Stimulated activated naive CD4-positive, alpha-beta T cell treated with Interleukin-2 at 50 U/mL for 16 hours (primary cell): Measurements from ENCODE around the gene DNAH17.
A peak's percentile ranks its signal among the peaks of the same experiment; 100 is the strongest.

ENCODE experiments used
- DNase-seq: peaks from one replicate; lab custom pipeline; 2025; lab: John Stamatoyannopoulos, UW

DNAH17 gene

GRCh38 chr17:78390241-78391050 lies 186.8 kb downstream of the DNAH17 start:
- no peak for DNase-seq

- no peak for DNase-seq
Observed at GRCh38 chr17:78387977-78388941, 188.9 kb downstream of the DNAH17 start.

GRCh38 chr17:78384479-78385175 lies 192.6 kb downstream of the DNAH17 start:
- DNase-seq: peak; percentile 19

- DNase-seq: peak; percentile 57
Observed at GRCh38 chr17:78383725-78384471, 193.3 kb downstream of the DNAH17 start.

- peak; percentile 60 for DNase-seq
Observed at GRCh38 chr17:78381601-78382232, 195.5 kb downstream of the DNAH17 start.

- no peak for DNase-seq
Observed at GRCh38 chr17:78380370-78380769, 196.8 kb downstream of the DNAH17 start.

- DNase-seq: no peak
Observed at GRCh38 chr17:78379131-78379491, 198.1 kb downstream of the DNAH17 start.

GRCh38 chr17:78378225-78379130 lies 198.7 kb downstream of the DNAH17 start, which contains the start of gene PGS1:
TSS of gene PGS1 (plus strand) at chr17:78378649. CDS start at chr17:78378666, 17 bp downstream.
- DNase-seq: peak; percentile 77

GRCh38 chr17:78377858-78378224 lies 199.4 kb downstream of the DNAH17 start:
- no peak for DNase-seq

- DNase-seq: no peak
Observed at GRCh38 chr17:78376161-78376560, 201.0 kb downstream of the DNAH17 start.

GRCh38 chr17:78375401-78376151 lies 201.6 kb downstream of the DNAH17 start:
- DNase-seq: no peak

- no peak for DNase-seq
Observed at GRCh38 chr17:78374631-78375274, 202.4 kb downstream of the DNAH17 start.

GRCh38 chr17:78374189-78374588 lies 203.0 kb downstream of the DNAH17 start:
- no peak for DNase-seq
